Uterus (tissue), 2 donors: Measurements from ENCODE around the gene ACTRT2.

ENCODE experiments used
- CTCF ChIP-seq, 4 experiments: fragments of 200-600 bp in 2 of 4; fragments of 450-650 bp in 2 of 4; sonication (generic) in 2 of 4; IDR thresholded peaks; one replicate each; pipeline ENCODE4 v1.5.1; 2016 to 2019; ENCODE audit warnings: antibody characterized with exemption in 4 of 4, mild to moderate bottlenecking in 2 of 4, moderate library complexity in 1 of 4
- POLR2A ChIP-seq, 2 donors: fragments of 450-650 bp; IDR thresholded peaks; one replicate each; pipeline ENCODE4 v1.6.1; 2016; ENCODE audit warnings: antibody characterized with exemption in 2 of 2, mild to moderate bottlenecking in 1 of 2, moderate library complexity in 1 of 2

- no peak for TF ChIP-seq CTCF (IDR thresholded peaks at IDR 0.05)
- no peak for TF ChIP-seq POLR2A (IDR thresholded peaks at IDR 0.05)
Observed at GRCh38 chr1:3009021-3009420, 12.2 kb upstream of the ACTRT2 start.
